ENCODE results near the gene VWA7. TPM values are rescaled to one million over a fixed set of nuclear protein-coding genes. Genes with fewer than 3 reads are reported as not detected.

Gene VWA7
- total RNA-seq, 1 donor from 2014 or later, result 1.0 TPM

Small RNAs within 50 kb of the gene (small RNA-seq; reads per million reads assigned to genes)
- not detected for gene MSH5-SAPCD1
- gene RF00019, result not detected
- not detected for gene RNU6-850P
- not detected for gene SAPCD1

Other genes starting within 250 kb of the VWA7 start
- not detected for gene MCCD1, start 248.4 kb downstream of the VWA7 start, total RNA-seq
- gene DDX39B, start 235.3 kb downstream of the VWA7 start, total RNA-seq, result 436 TPM
- 1.0 TPM for gene ATP6V1G2, start 230.7 kb downstream of the VWA7 start, total RNA-seq
- gene NFKBIL1, start 229.7 kb downstream of the VWA7 start, total RNA-seq, result 20.4 TPM
- not detected for gene LTA, start 205.0 kb downstream of the VWA7 start, total RNA-seq
- gene TNF, start 201.8 kb downstream of the VWA7 start, total RNA-seq, result not detected
- gene LTB, start 194.9 kb downstream of the VWA7 start, total RNA-seq, result 2.1 TPM
- gene LST1, start 191.1 kb downstream of the VWA7 start, total RNA-seq, result 3.7 TPM
- gene NCR3, start 184.3 kb downstream of the VWA7 start, total RNA-seq, result not detected
- gene AIF1, start 162.1 kb downstream of the VWA7 start, total RNA-seq, result 19.8 TPM
- 30.8 TPM for gene PRRC2A, start 156.6 kb downstream of the VWA7 start, total RNA-seq
- gene BAG6, start 124.7 kb downstream of the VWA7 start, total RNA-seq, result 118 TPM
- 1.0 TPM for gene APOM, start 121.4 kb downstream of the VWA7 start, total RNA-seq
- gene C6orf47, start 116.5 kb downstream of the VWA7 start, total RNA-seq, result 18.3 TPM
- gene GPANK1, start 112.3 kb downstream of the VWA7 start, total RNA-seq, result 16.2 TPM
- gene CSNK2B, start 111.2 kb downstream of the VWA7 start, total RNA-seq, result 68.4 TPM
- 2.6 TPM for gene LY6G5B, start 107.4 kb downstream of the VWA7 start, total RNA-seq
- not detected for gene LY6G5C, start 96.3 kb downstream of the VWA7 start, total RNA-seq
- gene ABHD16A, start 74.0 kb downstream of the VWA7 start, total RNA-seq, result 50.1 TPM
- not detected for gene LY6G6F, start 70.5 kb downstream of the VWA7 start, total RNA-seq
- not detected for gene LY6G6D, start 62.0 kb downstream of the VWA7 start, total RNA-seq
- not detected for gene LY6G6C, start 55.6 kb downstream of the VWA7 start, total RNA-seq
- gene MPIG6B, start 54.0 kb downstream of the VWA7 start, total RNA-seq, result 0.52 TPM
- gene DDAH2, start 48.0 kb downstream of the VWA7 start, total RNA-seq, result 73.1 TPM
- gene CLIC1, start 40.8 kb downstream of the VWA7 start, total RNA-seq, result 152 TPM
- gene MSH5, start 37.3 kb downstream of the VWA7 start, total RNA-seq, result 3.1 TPM
- gene SAPCD1, start 14.7 kb downstream of the VWA7 start, total RNA-seq, result 1.0 TPM
- gene VARS1, start 18.4 kb upstream of the VWA7 start, total RNA-seq, result 42.3 TPM
- 45.9 TPM for gene LSM2, start 29.6 kb upstream of the VWA7 start, total RNA-seq
- gene HSPA1L, start 38.0 kb upstream of the VWA7 start, total RNA-seq, result 5.2 TPM
- 133 TPM for gene HSPA1A, start 38.2 kb upstream of the VWA7 start, total RNA-seq
- gene HSPA1B, start 50.4 kb upstream of the VWA7 start, total RNA-seq, result 117 TPM
- 23.0 TPM for gene NEU1, start 85.5 kb upstream of the VWA7 start, total RNA-seq
- 0.52 TPM for gene SLC44A4, start 101.7 kb upstream of the VWA7 start, total RNA-seq
- 24.0 TPM for gene EHMT2, start 120.4 kb upstream of the VWA7 start, total RNA-seq
- 6.3 TPM for gene ZBTB12, start 124.8 kb upstream of the VWA7 start, total RNA-seq
- gene C2, start 150.4 kb upstream of the VWA7 start, total RNA-seq, result 8.4 TPM
- 3.7 TPM for gene CFB, start 168.8 kb upstream of the VWA7 start, total RNA-seq
- 61.6 TPM for gene NELFE, start 181.6 kb upstream of the VWA7 start, total RNA-seq
- 25.1 TPM for gene SKIC2, start 181.8 kb upstream of the VWA7 start, total RNA-seq
- gene DXO, start 194.8 kb upstream of the VWA7 start, total RNA-seq, result 4.7 TPM
- 14.1 TPM for gene C4A, start 204.7 kb upstream of the VWA7 start, total RNA-seq
- 18.3 TPM for gene C4B, start 237.5 kb upstream of the VWA7 start, total RNA-seq

Data from skeletal muscle tissue (tissue), 2 donors.